HepG2 (cell line): ENCODE data around the gene TTC31. TPM values are rescaled to one million over a fixed set of nuclear protein-coding genes. Genes with fewer than 3 reads are reported as not detected.

Experiments used
- ERF ChIP-seq: IDR thresholded peaks from 2 replicates; pipeline ENCODE4 v1.6.1; 2018; ENCODE audit warnings: missing biosample characterization, missing genetic modification reagents
- FUBP1 ChIP-seq: sonication (generic); formaldehyde crosslinking; IDR thresholded peaks from 2 replicates; pipeline ENCODE4 v1.5.1; 2020; ENCODE audit warnings: missing genetic modification reagents, mild to moderate bottlenecking, borderline replicate concordance
- HMG20B ChIP-seq: conservative IDR thresholded peaks from 2 replicates; pipeline ENCODE4 v1.6.1; 2016; ENCODE audit warnings: missing genetic modification reagents, missing compliant biosample characterization
- HNRNPL ChIP-seq: fragments of 200-400 bp; formaldehyde crosslinking; IDR thresholded peaks from 2 replicates; pipeline ENCODE4 v1.6.1; 2017; ENCODE audit warnings: mild to moderate bottlenecking, low read depth, low read length
- IRF9 ChIP-seq: sonication (generic); formaldehyde crosslinking; IDR thresholded peaks from 2 replicates; pipeline ENCODE4 v1.8.0; 2022; ENCODE audit warnings: missing genetic modification reagents, mild to moderate bottlenecking, borderline replicate concordance
- KDM4B ChIP-seq: sonication (generic); formaldehyde crosslinking; IDR thresholded peaks from 2 replicates; pipeline ENCODE4 v1.4.0; 2020; ENCODE audit warnings: missing genetic modification reagents
- KLF6 ChIP-seq: IDR thresholded peaks from 2 replicates; pipeline ENCODE4 v1.8.0; 2016; ENCODE audit warnings: missing biosample characterization, missing genetic modification reagents
- MXD3 ChIP-seq: IDR thresholded peaks from 2 replicates; pipeline ENCODE4 v1.6.1; 2016; ENCODE audit warnings: mild to moderate bottlenecking, missing biosample characterization, missing genetic modification reagents
- MXD4 ChIP-seq: IDR thresholded peaks from 2 replicates; pipeline ENCODE4 v1.6.1; 2016; ENCODE audit warnings: mild to moderate bottlenecking, missing biosample characterization, missing genetic modification reagents
- POLR2A ChIP-seq, 2 experiments: IDR thresholded peaks; 2 replicates each; pipeline ENCODE4 v1.6.1; 2011; ENCODE audit warnings: low read depth in 2 of 2, low read length in 2 of 2, mild to moderate bottlenecking in 1 of 2, moderate library complexity in 1 of 2; ENCODE audit not compliant: insufficient read depth in 1 of 2
- SMAD9 ChIP-seq: sonication (generic); formaldehyde crosslinking; IDR thresholded peaks from 2 replicates; pipeline ENCODE4 v1.5.1; 2020; ENCODE audit warnings: mild to moderate bottlenecking, missing genetic modification reagents
- SNRNP70 ChIP-seq: fragments of 200-400 bp; formaldehyde crosslinking; IDR thresholded peaks from 2 replicates; pipeline ENCODE4 v1.6.1; 2017; ENCODE audit warnings: mild to moderate bottlenecking, low read depth, low read length, moderate library complexity
- TARDBP ChIP-seq: sonication (generic); formaldehyde crosslinking; IDR thresholded peaks from 2 replicates; pipeline ENCODE4 v1.8.0; 2022; ENCODE audit warnings: mild to moderate bottlenecking, missing genetic modification reagents
- U2AF2 ChIP-seq: fragments of 200-400 bp; formaldehyde crosslinking; IDR thresholded peaks from 2 replicates; pipeline ENCODE4 v1.6.1; 2017; ENCODE audit warnings: low read depth, mild to moderate bottlenecking, low read length
- ZNF30 ChIP-seq: sonication (generic); formaldehyde crosslinking; IDR thresholded peaks from 2 replicates; pipeline ENCODE4 v1.5.0; 2020; ENCODE audit warnings: mild to moderate bottlenecking, missing genetic modification reagents
- ZNF329 ChIP-seq: sonication (generic); formaldehyde crosslinking; IDR thresholded peaks from 2 replicates; pipeline ENCODE4 v1.9.0; 2021; ENCODE audit warnings: low read depth, mild to moderate bottlenecking, missing genetic modification reagents
- ZNF343 ChIP-seq: sonication (generic); formaldehyde crosslinking; IDR thresholded peaks from 2 replicates; pipeline ENCODE4 v1.4.0; 2020; ENCODE audit warnings: mild to moderate bottlenecking, missing genetic modification reagents
- ZNF546 ChIP-seq: sonication (generic); formaldehyde crosslinking; conservative IDR thresholded peaks from 2 replicates; pipeline ENCODE4 v1.8.1; 2023; ENCODE audit warnings: mild to moderate bottlenecking, missing genetic modification reagents
- ZNF563 ChIP-seq: sonication (generic); formaldehyde crosslinking; IDR thresholded peaks from 2 replicates; pipeline ENCODE4 v1.8.0; 2022; ENCODE audit warnings: mild to moderate bottlenecking, moderate library complexity, missing genetic modification reagents
- ZNF737 ChIP-seq: sonication (generic); formaldehyde crosslinking; IDR thresholded peaks from 2 replicates; pipeline ENCODE4 v1.5.0; 2020; ENCODE audit warnings: missing genetic modification reagents, mild to moderate bottlenecking, borderline replicate concordance
- ZNF747 ChIP-seq: sonication (generic); formaldehyde crosslinking; IDR thresholded peaks from 2 replicates; pipeline ENCODE4 v1.8.1; 2023; ENCODE audit warnings: missing genetic modification reagents, mild to moderate bottlenecking, borderline replicate concordance
- ZNF891 ChIP-seq: sonication (generic); formaldehyde crosslinking; IDR thresholded peaks from 2 replicates; pipeline ENCODE4 v1.5.0; 2020; ENCODE audit warnings: mild to moderate bottlenecking, missing genetic modification reagents
- polyA plus RNA-seq, 8 experiments: library from polyadenylated mRNA; depleted of rRNA in 3 of 8; stranded (reverse) in 7 of 8; unstranded in 1 of 8; fragments of >200 nt; fragmentation: Illumina TruSeq in 4 of 8; extraction: Trizol in 4 of 8; gene quantifications; 2 replicates each; pipeline versions ENCODE4 v1.2.1 to v1.2.3, GENCODE V29; 2011 to 2016; ENCODE audit warnings: low read depth in 4 of 8, missing spikeins in 1 of 8, mixed read lengths in 1 of 8; ENCODE audit not compliant: insufficient read depth in 1 of 8
- total RNA-seq, 5 experiments: library from RNA; depleted of rRNA; stranded (reverse); fragments of >200 nt; fragmentation: Illumina TruSeq; extraction: Trizol; gene quantifications; 2 replicates each; pipeline ENCODE4 v1.2.3, GENCODE V29; 2016; ENCODE audit warnings: low read depth in 1 of 5
- TF ChIP-seq, protein P1 (sequence below): sonication (generic); formaldehyde crosslinking; IDR thresholded peaks from 2 replicates; pipeline ENCODE4 v1.4.0; 2020; ENCODE audit warnings: missing genetic modification reagents
- TF ChIP-seq, protein P2 (sequence below): sonication (generic); formaldehyde crosslinking; IDR thresholded peaks from 2 replicates; pipeline ENCODE4 v1.9.0; 2022; ENCODE audit warnings: low read depth, missing genetic modification reagents

TTC31 gene
- total and polyA plus RNA-seq, 2 of the 13 experiments (the other 11 are each of a cell fraction or from before 2014, with no cell fraction given), result 28.3 to 39.5 TPM

GRCh38 chr2:74481961-74482800, 700 bp upstream of the TTC31 start (continued):
- TF ChIP-seq FUBP1 (peak; percentile 88; the same call in 1 of the 2 replicates), KDM4B (CRISPR knock-in tag) (no peak), ZNF329 (CRISPR knock-in tag) (no peak), MXD3 (no peak), MXD4 (CRISPR knock-in tag) (no peak), ZNF30 (peak; percentile 92), ZNF747 (peak; percentile 48; the same call in 1 of the 2 replicates), HNRNPL (0 out of 2 replicates have a peak, but pooled peaks have one; percentile 50), TARDBP (0 out of 2 replicates have a peak, but pooled peaks have one; percentile 14), HMG20B (CRISPR knock-in tag) (no peak; the same call in 1 of the 2 replicates), SNRNP70 (no peak), ZNF737 (CRISPR knock-in tag) (no peak), SMAD9 (CRISPR knock-in tag) (peak; percentile 25; the same call in 1 of the 2 replicates), ZNF563 (CRISPR knock-in tag) (peak; percentile 68), POLR2A (IDR thresholded peaks at IDR 0.05; ENCODE audit: insufficient read depth in 1 of 2, low read depth in 2 of 2, low read length in 2 of 2) (peak; percentile 58 to 67), U2AF2 (no peak), ZNF546 (no peak), KLF6 (CRISPR knock-in tag) (no peak), ZNF343 (CRISPR knock-in tag) (peak; percentile 86; the same call in 1 of the 2 replicates), ZNF891 (no peak), IRF9 (CRISPR knock-in tag) (0 out of 2 replicates have a peak, but pooled peaks have one; percentile 23), ERF (CRISPR knock-in tag) (no peak; the same call in 1 of the 2 replicates)
- TF ChIP-seq, protein P1, sequence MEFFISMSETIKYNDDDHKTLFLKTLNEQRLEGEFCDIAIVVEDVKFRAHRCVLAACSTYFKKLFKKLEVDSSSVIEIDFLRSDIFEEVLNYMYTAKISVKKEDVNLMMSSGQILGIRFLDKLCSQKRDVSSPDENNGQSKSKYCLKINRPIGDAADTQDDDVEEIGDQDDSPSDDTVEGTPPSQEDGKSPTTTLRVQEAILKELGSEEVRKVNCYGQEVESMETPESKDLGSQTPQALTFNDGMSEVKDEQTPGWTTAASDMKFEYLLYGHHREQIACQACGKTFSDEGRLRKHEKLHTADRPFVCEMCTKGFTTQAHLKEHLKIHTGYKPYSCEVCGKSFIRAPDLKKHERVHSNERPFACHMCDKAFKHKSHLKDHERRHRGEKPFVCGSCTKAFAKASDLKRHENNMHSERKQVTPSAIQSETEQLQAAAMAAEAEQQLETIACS, result peak; percentile 65
- TF ChIP-seq, protein P2, sequence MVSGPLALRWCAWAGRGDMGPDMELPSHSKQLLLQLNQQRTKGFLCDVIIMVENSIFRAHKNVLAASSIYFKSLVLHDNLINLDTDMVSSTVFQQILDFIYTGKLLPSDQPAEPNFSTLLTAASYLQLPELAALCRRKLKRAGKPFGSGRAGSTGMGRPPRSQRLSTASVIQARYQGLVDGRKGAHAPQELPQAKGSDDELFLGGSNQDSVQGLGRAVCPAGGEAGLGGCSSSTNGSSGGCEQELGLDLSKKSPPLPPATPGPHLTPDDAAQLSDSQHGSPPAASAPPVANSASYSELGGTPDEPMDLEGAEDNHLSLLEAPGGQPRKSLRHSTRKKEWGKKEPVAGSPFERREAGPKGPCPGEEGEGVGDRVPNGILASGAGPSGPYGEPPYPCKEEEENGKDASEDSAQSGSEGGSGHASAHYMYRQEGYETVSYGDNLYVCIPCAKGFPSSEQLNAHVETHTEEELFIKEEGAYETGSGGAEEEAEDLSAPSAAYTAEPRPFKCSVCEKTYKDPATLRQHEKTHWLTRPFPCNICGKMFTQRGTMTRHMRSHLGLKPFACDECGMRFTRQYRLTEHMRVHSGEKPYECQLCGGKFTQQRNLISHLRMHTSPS (CRISPR knock-in tag), result no peak; the same call in none of the 2 replicates
